LNCAP (cell line): ENCODE results near the gene PSPH.
A peak's percentile ranks its signal among the peaks of the same experiment; 100 is the strongest.

Source experiments
- CTCF ChIP-seq: fragments of 450-650 bp; IDR thresholded peaks from 2 replicates; pipeline ENCODE4 v1.5.1; 2017; ENCODE audit warnings: mild to moderate bottlenecking

PSPH gene

GRCh38 chr7:55965100-55965470 lies 86.2 kb downstream of the PSPH start:
- TF ChIP-seq CTCF: no peak

GRCh38 chr7:55964261-55965099 lies 86.8 kb downstream of the PSPH start, which contains the start of gene NIPSNAP2:
Gene NIPSNAP2 (plus strand): TSS chr7:55964585. CDS start chr7:55964610, 25 bp downstream.
- peak; percentile 96 for TF ChIP-seq CTCF

GRCh38 chr7:55963584-55964168 lies 87.6 kb downstream of the PSPH start:
- no peak for TF ChIP-seq CTCF

- no peak for TF ChIP-seq CTCF
Observed at GRCh38 chr7:55962014-55962413, 89.2 kb downstream of the PSPH start.
